Tibial nerve (tissue), 3 donors: Measurements from ENCODE around the gene FBXL3.

Experiments used
- POLR2A ChIP-seq, 2 donors: fragments of 450-650 bp; IDR thresholded peaks; one replicate each; pipeline ENCODE4 v1.6.1; 2017; ENCODE audit warnings: antibody characterized with exemption in 2 of 2, mild to moderate bottlenecking in 2 of 2, moderate library complexity in 2 of 2
- TF ChIP-seq, protein P1 (sequence below), 5 experiments: fragments of 200-600 bp in 3 of 5; fragments of 450-650 bp in 2 of 5; sonication (generic) in 3 of 5; IDR thresholded peaks; one replicate each; pipeline ENCODE4 v1.5.1; 2016 to 2019; ENCODE audit warnings: antibody characterized with exemption in 5 of 5, mild to moderate bottlenecking in 3 of 5, moderate library complexity in 2 of 5

DNA sequence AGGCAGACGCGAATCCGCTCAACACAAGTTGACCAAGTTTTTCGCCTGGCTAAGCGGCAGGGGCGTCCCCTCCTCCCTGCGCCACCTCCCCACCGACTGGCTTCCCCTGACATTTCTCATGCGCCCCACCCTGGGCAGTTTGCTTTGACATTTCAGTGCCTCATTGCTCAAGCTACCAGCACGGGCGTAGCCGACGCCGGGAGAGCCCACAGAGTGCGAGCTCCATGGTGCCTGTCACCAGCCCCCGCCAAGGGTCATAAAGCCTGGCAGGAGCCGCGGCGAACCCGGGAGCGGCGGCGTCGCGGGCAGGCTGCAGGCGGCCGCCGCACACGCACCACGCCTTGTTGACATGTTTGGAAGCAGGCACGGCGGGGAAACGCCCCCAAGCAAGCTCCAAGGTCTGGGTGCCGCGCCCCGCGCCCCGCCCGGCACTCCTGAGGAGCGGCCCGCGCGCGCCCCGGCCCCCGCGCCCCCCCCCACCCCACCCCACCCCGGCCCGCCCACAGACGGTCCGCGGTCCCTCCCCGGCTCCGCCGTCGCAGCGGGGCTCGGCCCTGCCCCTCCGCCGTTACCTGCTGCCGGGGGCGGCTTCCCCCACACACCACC, 601 bp downstream of the FBXL3 start:
- TF ChIP-seq, protein P1, sequence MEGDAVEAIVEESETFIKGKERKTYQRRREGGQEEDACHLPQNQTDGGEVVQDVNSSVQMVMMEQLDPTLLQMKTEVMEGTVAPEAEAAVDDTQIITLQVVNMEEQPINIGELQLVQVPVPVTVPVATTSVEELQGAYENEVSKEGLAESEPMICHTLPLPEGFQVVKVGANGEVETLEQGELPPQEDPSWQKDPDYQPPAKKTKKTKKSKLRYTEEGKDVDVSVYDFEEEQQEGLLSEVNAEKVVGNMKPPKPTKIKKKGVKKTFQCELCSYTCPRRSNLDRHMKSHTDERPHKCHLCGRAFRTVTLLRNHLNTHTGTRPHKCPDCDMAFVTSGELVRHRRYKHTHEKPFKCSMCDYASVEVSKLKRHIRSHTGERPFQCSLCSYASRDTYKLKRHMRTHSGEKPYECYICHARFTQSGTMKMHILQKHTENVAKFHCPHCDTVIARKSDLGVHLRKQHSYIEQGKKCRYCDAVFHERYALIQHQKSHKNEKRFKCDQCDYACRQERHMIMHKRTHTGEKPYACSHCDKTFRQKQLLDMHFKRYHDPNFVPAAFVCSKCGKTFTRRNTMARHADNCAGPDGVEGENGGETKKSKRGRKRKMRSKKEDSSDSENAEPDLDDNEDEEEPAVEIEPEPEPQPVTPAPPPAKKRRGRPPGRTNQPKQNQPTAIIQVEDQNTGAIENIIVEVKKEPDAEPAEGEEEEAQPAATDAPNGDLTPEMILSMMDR (IDR thresholded peaks at IDR 0.05) = peak in 2 of 5 experiments; percentile 8 to 15
- TF ChIP-seq POLR2A (IDR thresholded peaks at IDR 0.05) = peak; percentile 16 to 32
